Stomach (tissue), 9 donors: ENCODE data around the gene OR4D6. TPM values are rescaled to one million over a fixed set of nuclear protein-coding genes. Genes with fewer than 3 reads are reported as not detected.
A peak's percentile ranks its signal among the peaks of the same experiment; 100 is the strongest.

ENCODE experiments used
- DNase-seq, 2 donors: peaks; one replicate each; pipeline versions ENCODE4 v3.0.0 to v3.0.0-alpha.2; 2013 to 2019
- H3K27ac ChIP-seq, 5 donors: fragments of 200-600 bp in 4 of 5; sonication (generic) in 4 of 5; one replicate each; pipeline ENCODE4 v1.5.1; 2013 to 2019; ENCODE audit warnings: mild to moderate bottlenecking in 1 of 5, moderate library complexity in 1 of 5
- H3K27me3 ChIP-seq, 3 donors: fragments of 200-600 bp; sonication (generic); one replicate each; pipeline ENCODE4 v1.5.1; 2017 to 2019; ENCODE audit warnings: mixed run types in 1 of 3
- H3K36me3 ChIP-seq, 4 donors: fragments of 200-600 bp; sonication (generic); 1 replicate in 3 of 4; 2 replicates in 1 of 4; pipeline ENCODE4 v1.5.1; 2016 to 2019
- H3K4me1 ChIP-seq, 4 donors: fragments of 200-600 bp; sonication (generic); one replicate each; pipeline ENCODE4 v1.5.1; 2016 to 2019
- H3K4me3 ChIP-seq, 4 donors: fragments of 200-600 bp; sonication (generic) in 3 of 4; one replicate each; pipeline ENCODE4 v1.5.1; 2016 to 2019; ENCODE audit warnings: mild to moderate bottlenecking in 1 of 4
- H3K9me3 ChIP-seq, 4 donors: fragments of 200-600 bp; sonication (generic); one replicate each; pipeline ENCODE4 v1.5.1; 2016 to 2019
- EP300 ChIP-seq: sonication (generic); formaldehyde crosslinking; IDR thresholded peaks from one replicate; pipeline ENCODE4 v1.6.1; 2017; ENCODE audit warnings: antibody characterized with exemption
- POLR2A ChIP-seq, 4 donors: fragments of 450-650 bp; IDR thresholded peaks; one replicate each; pipeline ENCODE4 v1.6.1; 2016; ENCODE audit warnings: antibody characterized with exemption in 4 of 4, control low read depth in 2 of 4, mild to moderate bottlenecking in 1 of 4, moderate library complexity in 1 of 4
- POLR2AphosphoS5 ChIP-seq, 3 donors: sonication (generic); formaldehyde crosslinking; IDR thresholded peaks; one replicate each; pipeline ENCODE4 v1.6.1; 2016; ENCODE audit warnings: antibody characterized with exemption in 3 of 3
- WGBS, 5 donors: extraction: QIAGEN DNeasy Blood & Tissue Kit in 3 of 5; methylation state at CpG; one replicate each; pipeline versions ENCODE4 v1.1.5 to v1.1.7; 2013 to 2018; 5-methylcytosine and 5-hydroxymethylcytosine counted together
- intact Hi-C: fragments of 100-400 bp; cut with DNase I; formaldehyde crosslinking; loops from one replicate; pipeline ENCODE4 v1.15.1; 2023; ENCODE audit warnings: low total_unique reads
- polyA plus RNA-seq, 3 donors: library from polyadenylated mRNA; stranded (reverse); fragments of 200-250 nt; gene quantifications; one replicate each; pipeline ENCODE4 v1.2.3, GENCODE V29; 2013
- total RNA-seq, 5 donors: library from RNA; depleted of rRNA; stranded (reverse); fragments of >200 nt; gene quantifications; one replicate each; pipeline versions ENCODE4 v1.1.0 to v1.2.3, GENCODE V29; 2014 to 2016
- TF ChIP-seq, protein P1 (sequence below), 7 experiments: fragments of 450-650 bp in 4 of 7; fragments of 200-600 bp in 3 of 7; sonication (generic) in 3 of 7; IDR thresholded peaks; one replicate each; pipeline ENCODE4 v1.5.1; 2016 to 2019; ENCODE audit warnings: antibody characterized with exemption in 7 of 7, control low read depth in 2 of 7, mild to moderate bottlenecking in 1 of 7
- donor health status: healthy with polysubstance abuse.
- donor health status: Bipolar disorder and iron deficiency.
- donor health status: healthy.

Gene OR4D6
- total and polyA plus RNA-seq, 8 donors, result not detected

DNA sequence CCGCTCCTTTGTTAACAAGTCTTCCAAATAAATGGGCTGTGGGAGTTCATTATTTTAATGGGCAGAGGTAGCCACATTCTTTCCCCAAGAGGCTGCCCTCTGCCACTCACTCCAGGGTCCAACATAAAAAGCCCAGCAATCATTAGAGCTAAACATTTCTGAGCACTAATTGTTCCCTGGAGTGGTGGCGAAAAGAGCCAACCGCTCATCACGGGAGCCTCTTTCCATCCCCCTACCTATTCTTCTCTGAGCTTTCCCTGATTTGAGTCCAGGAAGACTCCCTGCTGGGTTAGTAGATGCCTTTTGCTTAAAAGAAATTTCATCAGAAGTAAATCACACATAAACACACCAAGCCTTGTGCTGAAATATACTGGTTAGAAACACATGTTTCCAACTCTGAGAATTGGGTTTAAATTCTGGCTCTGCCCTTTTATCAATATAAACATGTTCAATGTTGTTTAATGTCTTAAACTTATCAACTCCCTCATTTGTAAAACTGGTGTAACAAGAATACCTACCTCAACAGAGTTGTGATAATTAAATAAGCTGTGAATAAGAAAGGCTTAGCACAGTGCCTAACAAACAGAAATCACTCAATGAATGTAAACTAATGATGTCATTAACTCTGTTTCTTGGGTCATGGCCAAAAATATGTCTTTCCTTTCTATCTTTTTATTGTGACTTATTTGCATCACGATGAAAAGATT is 30.2 kb upstream of the OR4D6 start, which contains the start of gene OR5A2:
OR5A2 (minus strand) TSS at position 53 of the 707 bp plus-strand sequence. CDS start 3,460 bp downstream, outside the sequence.
- Histone ChIP-seq H3K9me3 (no peaks in the 10 kb centered on the region), H3K4me1 (no peaks in the 10 kb centered on the region), H3K27me3 (no peaks in the 10 kb centered on the region), H3K36me3 (no peaks in the 10 kb centered on the region), H3K27ac (no peak within 1 kb of the TSS), H3K4me3 (no peak within 1 kb of the TSS)
- intact Hi-C loops, result no loop called here
- TF ChIP-seq POLR2AphosphoS5 (IDR thresholded peaks at IDR 0.05), result no peak
- no peak for TF ChIP-seq POLR2A (IDR thresholded peaks at IDR 0.05)
- TF ChIP-seq EP300, result no peak
- TF ChIP-seq, protein P1, sequence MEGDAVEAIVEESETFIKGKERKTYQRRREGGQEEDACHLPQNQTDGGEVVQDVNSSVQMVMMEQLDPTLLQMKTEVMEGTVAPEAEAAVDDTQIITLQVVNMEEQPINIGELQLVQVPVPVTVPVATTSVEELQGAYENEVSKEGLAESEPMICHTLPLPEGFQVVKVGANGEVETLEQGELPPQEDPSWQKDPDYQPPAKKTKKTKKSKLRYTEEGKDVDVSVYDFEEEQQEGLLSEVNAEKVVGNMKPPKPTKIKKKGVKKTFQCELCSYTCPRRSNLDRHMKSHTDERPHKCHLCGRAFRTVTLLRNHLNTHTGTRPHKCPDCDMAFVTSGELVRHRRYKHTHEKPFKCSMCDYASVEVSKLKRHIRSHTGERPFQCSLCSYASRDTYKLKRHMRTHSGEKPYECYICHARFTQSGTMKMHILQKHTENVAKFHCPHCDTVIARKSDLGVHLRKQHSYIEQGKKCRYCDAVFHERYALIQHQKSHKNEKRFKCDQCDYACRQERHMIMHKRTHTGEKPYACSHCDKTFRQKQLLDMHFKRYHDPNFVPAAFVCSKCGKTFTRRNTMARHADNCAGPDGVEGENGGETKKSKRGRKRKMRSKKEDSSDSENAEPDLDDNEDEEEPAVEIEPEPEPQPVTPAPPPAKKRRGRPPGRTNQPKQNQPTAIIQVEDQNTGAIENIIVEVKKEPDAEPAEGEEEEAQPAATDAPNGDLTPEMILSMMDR (IDR thresholded peaks at IDR 0.05), result no peak
- WGBS, 5 donors, result 58 to 71% (median 61%) methylated on average over 5 of the region's 5 CpGs
- DNase-seq, result peak in 1 of 2 donors; percentile 13

GRCh38 chr11:59427068-59427382 is 29.7 kb upstream of the OR4D6 start:
- Histone ChIP-seq H3K4me1 (no peaks in the 10 kb centered on the region), H3K27ac (no peak overlapping the region), H3K4me3 (no peak overlapping the region), H3K36me3 (no peaks in the 10 kb centered on the region), H3K27me3 (no peaks in the 10 kb centered on the region), H3K9me3 (no peaks in the 10 kb centered on the region)
- intact Hi-C loops, result no loop called here
- TF ChIP-seq, protein P1 (IDR thresholded peaks at IDR 0.05), result no peak
- TF ChIP-seq POLR2AphosphoS5 (IDR thresholded peaks at IDR 0.05) (no peak), EP300 (no peak), POLR2A (IDR thresholded peaks at IDR 0.05) (no peak)
- DNase-seq, result no peak

- peak in 1 of 2 donors; percentile 65 for DNase-seq
- intact Hi-C loops, result no loop called here
- 60 to 64% (median 62%) methylated on average over 4 of the region's 4 CpGs for WGBS, 5 donors
Observed at GRCh38 chr11:59429924-59430516, 26.7 kb upstream of the OR4D6 start.

GRCh38 chr11:59436169-59436568 is 20.6 kb upstream of the OR4D6 start, which contains the start of gene OR5A1:
Gene OR5A1, plus strand, starts transcription at chr11:59436469. Its CDS starts 6,700 bp downstream, at chr11:59443169.
- TF ChIP-seq POLR2A (IDR thresholded peaks at IDR 0.05) (no peak), EP300 (no peak), POLR2AphosphoS5 (IDR thresholded peaks at IDR 0.05) (no peak)
- TF ChIP-seq, protein P1 (IDR thresholded peaks at IDR 0.05), result no peak
- intact Hi-C loops, result no loop called here
- no peaks in the 10 kb centered on the region for H3K36me3 ChIP-seq
- WGBS, 5 donors, result 50 to 83% (median 78%) methylated on average over 3 of the region's 3 CpGs
- H3K4me3 ChIP-seq, result no peak within 1 kb of the TSS
- DNase-seq, result no peak
- H3K9me3 ChIP-seq, result no peaks in the 10 kb centered on the region
- H3K27me3 ChIP-seq, result no peaks in the 10 kb centered on the region
- H3K27ac ChIP-seq, result no peak within 1 kb of the TSS
- no peaks in the 10 kb centered on the region for H3K4me1 ChIP-seq

More at GRCh38 chr11:59429924-59430516, 26.7 kb upstream of the OR4D6 start:
- Histone ChIP-seq H3K4me3 (no peak overlapping the region), H3K4me1 (no peaks in the 10 kb centered on the region), H3K27me3 (no peaks in the 10 kb centered on the region), H3K27ac (no peak overlapping the region), H3K36me3 (no peaks in the 10 kb centered on the region), H3K9me3 (no peaks in the 10 kb centered on the region)
- TF ChIP-seq POLR2A (IDR thresholded peaks at IDR 0.05), result no peak
- TF ChIP-seq, protein P1 (IDR thresholded peaks at IDR 0.05), result peak in 5 of 7 experiments; percentile 40 to 75 (median 70)
- no peak for TF ChIP-seq EP300
